ENCODE results near the gene UNC13A. TPM values are rescaled to one million over a fixed set of nuclear protein-coding genes. Genes with fewer than 3 reads are reported as not detected.

Gene UNC13A
- total and polyA plus RNA-seq, 2 of the 13 experiments (the other 11 are each of a cell fraction or from before 2014, with no cell fraction given): 0.11 to 0.45 TPM

GRCh38 chr19:17647071-17648020 lies 40.8 kb downstream of the UNC13A start:
- Histone ChIP-seq H3K27ac (ENCODE audit: extremely low read length, insufficient read depth, low read length) (no peak overlapping the region), H3K9ac (ENCODE audit: insufficient read depth, low read depth, low read length) (no peak overlapping the region), H3K9me3 (ENCODE audit: low read length) (no peaks in the 10 kb centered on the region), H2AFZ (ENCODE audit: low read length) (no peak overlapping the region), H3K27me3 (ENCODE audit: control insufficient read depth in 1 of 2, insufficient read depth in 2 of 2, low read length in 2 of 2) (no peaks in the 10 kb centered on the region; a peak in 2 of 5 replicates), H4K20me1 (ENCODE audit: insufficient read depth, low read length) (no peaks in the 10 kb centered on the region), H3K79me2 (ENCODE audit: insufficient read depth, low read length) (no peaks in the 10 kb centered on the region), H3K4me3 (replicated peaks in 1 of 3; ENCODE audit: insufficient read depth in 1 of 3, low read depth in 2 of 3, low read length in 3 of 3) (no peak overlapping the region), H3K4me2 (ENCODE audit: low read depth, low read length) (no peak overlapping the region), H3K36me3 (replicated peaks in 1 of 2; ENCODE audit: control insufficient read depth in 1 of 2, insufficient read depth in 2 of 2, low read length in 2 of 2) (no peaks in the 10 kb centered on the region), H3K4me1 (ENCODE audit: insufficient read depth, low read length) (no peaks in the 10 kb centered on the region)
- POLR2A ChIA-PET: no interaction called here
- intact Hi-C loops (cut with micrococcal nuclease; ENCODE audit: unreplicated experiment) (no loop called here), in situ Hi-C loops (cut with HindIII; ENCODE audit: extremely low pct_ligation_motif_present, low pct_unique_long_range_greater_than_20kb) (no loop called here)
- WGBS (ENCODE audit: low lambda C conversion rate): 65% methylated on average over 42 of the region's 50 CpGs
- DNase-seq (ENCODE audit: low spot score) (no peak), FAIRE-seq (no peak), ATAC-seq (no peak)
- CTCF ChIA-PET (ENCODE audit: low intra/inter-chr PET ratio, low total read pairs): no interaction called here
- BruUV-seq (replicated peaks): no TSS peak
- TF ChIP-seq ZNF496 (CRISPR knock-in tag; IDR thresholded peaks at IDR 0.05; ENCODE audit: insufficient replicate concordance) (no peak), JARID2 (CRISPR knock-in tag; IDR thresholded peaks at IDR 0.05; ENCODE audit: insufficient replicate concordance) (no peak), TEAD2 (CRISPR knock-in tag; IDR thresholded peaks at IDR 0.05) (no peak), MAZ (IDR thresholded peaks at IDR 0.05; ENCODE audit: borderline replicate concordance, low read depth, low read length) (no peak), MAZ (CRISPR knock-in tag; IDR thresholded peaks at IDR 0.05; ENCODE audit: low read depth) (no peak), NBN (conservative IDR thresholded peaks at IDR 0.05) (no peak), ZNF597 (CRISPR knock-in tag; IDR thresholded peaks at IDR 0.05) (no peak)
- TF ChIP-seq, protein P1, sequence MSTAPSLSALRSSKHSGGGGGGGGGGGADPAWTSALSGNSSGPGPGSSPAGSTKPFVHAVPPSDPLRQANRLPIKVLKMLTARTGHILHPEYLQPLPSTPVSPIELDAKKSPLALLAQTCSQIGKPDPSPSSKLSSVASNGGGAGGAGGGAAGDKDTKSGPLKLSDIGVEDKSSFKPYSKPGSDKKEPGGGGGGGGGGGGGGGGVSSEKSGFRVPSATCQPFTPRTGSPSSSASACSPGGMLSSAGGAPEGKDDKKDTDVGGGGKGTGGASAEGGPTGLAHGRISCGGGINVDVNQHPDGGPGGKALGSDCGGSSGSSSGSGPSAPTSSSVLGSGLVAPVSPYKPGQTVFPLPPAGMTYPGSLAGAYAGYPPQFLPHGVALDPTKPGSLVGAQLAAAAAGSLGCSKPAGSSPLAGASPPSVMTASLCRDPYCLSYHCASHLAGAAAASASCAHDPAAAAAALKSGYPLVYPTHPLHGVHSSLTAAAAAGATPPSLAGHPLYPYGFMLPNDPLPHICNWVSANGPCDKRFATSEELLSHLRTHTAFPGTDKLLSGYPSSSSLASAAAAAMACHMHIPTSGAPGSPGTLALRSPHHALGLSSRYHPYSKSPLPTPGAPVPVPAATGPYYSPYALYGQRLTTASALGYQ (CRISPR knock-in tag; IDR thresholded peaks at IDR 0.05): no peak

Measured in HepG2 (cell line).